ENCODE measurements around the gene BBS9.

DNA sequence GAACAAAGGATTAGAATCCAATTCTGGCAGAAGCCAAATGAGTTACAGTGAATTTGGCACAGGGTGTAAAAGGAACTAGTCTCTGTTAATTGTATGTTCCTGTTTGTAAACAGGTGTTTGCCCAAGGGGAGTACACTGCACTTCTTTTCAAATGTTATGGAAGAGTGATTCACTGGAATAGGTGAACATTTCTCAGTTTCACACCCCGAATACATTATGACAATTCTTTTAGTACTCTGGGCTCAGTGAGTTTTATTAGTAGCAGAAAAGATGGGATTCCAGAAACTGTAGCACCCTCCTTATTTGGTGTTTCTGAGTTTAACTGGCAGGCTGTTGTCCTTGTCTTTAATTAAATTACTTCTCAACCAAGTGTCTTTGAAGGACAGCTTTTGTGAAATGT is 329.2 kb downstream of the BBS9 start:
- TF ChIP-seq, protein P1, sequence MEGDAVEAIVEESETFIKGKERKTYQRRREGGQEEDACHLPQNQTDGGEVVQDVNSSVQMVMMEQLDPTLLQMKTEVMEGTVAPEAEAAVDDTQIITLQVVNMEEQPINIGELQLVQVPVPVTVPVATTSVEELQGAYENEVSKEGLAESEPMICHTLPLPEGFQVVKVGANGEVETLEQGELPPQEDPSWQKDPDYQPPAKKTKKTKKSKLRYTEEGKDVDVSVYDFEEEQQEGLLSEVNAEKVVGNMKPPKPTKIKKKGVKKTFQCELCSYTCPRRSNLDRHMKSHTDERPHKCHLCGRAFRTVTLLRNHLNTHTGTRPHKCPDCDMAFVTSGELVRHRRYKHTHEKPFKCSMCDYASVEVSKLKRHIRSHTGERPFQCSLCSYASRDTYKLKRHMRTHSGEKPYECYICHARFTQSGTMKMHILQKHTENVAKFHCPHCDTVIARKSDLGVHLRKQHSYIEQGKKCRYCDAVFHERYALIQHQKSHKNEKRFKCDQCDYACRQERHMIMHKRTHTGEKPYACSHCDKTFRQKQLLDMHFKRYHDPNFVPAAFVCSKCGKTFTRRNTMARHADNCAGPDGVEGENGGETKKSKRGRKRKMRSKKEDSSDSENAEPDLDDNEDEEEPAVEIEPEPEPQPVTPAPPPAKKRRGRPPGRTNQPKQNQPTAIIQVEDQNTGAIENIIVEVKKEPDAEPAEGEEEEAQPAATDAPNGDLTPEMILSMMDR (conservative IDR thresholded peaks at IDR 0.05; ENCODE audit: low read depth in 2 of 2), result no peak
- TF ChIP-seq EZH2 (IDR thresholded peaks at IDR 0.05; ENCODE audit: low read depth, unreplicated experiment) (no peak), EZH2phosphoT487 (IDR thresholded peaks at IDR 0.05; ENCODE audit: unreplicated experiment) (no peak), POLR2AphosphoS5 (IDR thresholded peaks at IDR 0.05; ENCODE audit: low read depth) (no peak)

Measured in GM23338 (cell line).